ENCODE measurements around the gene NUDT9.
"Not testable (repeated sequence)": the region's sequence is repeated elsewhere in the genome, so short reads cannot be mapped to it uniquely, and the experiment has no call there.

The NUDT9 gene

DNA sequence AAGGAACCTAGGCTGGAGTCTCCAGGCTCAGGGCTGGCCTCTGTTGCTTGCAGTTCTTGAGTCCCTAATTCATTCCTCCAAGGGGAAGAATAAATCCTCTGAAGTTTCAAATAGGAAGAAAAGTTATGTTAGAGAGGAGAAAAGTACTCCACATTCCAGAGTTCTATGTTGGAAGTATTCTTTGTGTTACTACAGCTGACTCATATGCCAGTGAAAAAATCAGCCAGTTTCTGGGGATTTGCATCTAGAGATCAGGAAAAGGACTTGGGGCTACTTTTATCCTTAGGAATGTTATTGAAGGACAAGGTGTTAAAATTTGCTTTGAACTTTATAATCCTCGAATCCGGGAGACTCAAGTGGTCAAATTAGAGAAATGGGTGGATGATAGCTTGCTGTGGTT is 11.7 kb upstream of the NUDT9 start:
- H3K36me3 ChIP-seq (ENCODE audit: low read length): no peaks in the 10 kb centered on the region
- H3F3A ChIP-seq (ENCODE audit: insufficient read depth): no peaks in the 10 kb centered on the region
- H2AFZ ChIP-seq (ENCODE audit: low read depth, low read length, severe bottlenecking): no peak overlapping the region
- H3K27me3 ChIP-seq (ENCODE audit: low read length): no peaks in the 10 kb centered on the region
- H3K27ac ChIP-seq (ENCODE audit: low read depth, low read length): no peak overlapping the region
- H3K4me2 ChIP-seq (ENCODE audit: low read depth, low read length, poor library complexity, severe bottlenecking): no peak overlapping the region
- no peaks in the 10 kb centered on the region for H3K9me2 ChIP-seq (replicated peaks; ENCODE audit: insufficient read depth, low read length)
- H4K20me1 ChIP-seq (ENCODE audit: low read depth, low read length): no peaks in the 10 kb centered on the region
- TF ChIP-seq CTCF (IDR thresholded peaks at IDR 0.05; ENCODE audit: insufficient read depth, low read length, poor library complexity, severe bottlenecking) (no peak), EZH2phosphoT487 (conservative IDR thresholded peaks at IDR 0.05; ENCODE audit: low read length) (no peak)
- H3K79me2 ChIP-seq (ENCODE audit: insufficient read depth, low read length): no peaks in the 10 kb centered on the region
- H3K4me3 ChIP-seq (ENCODE audit: insufficient read depth, low read length, poor library complexity, severe bottlenecking): no peak overlapping the region
- no peaks in the 10 kb centered on the region for H3K9me3 ChIP-seq (ENCODE audit: insufficient read depth, low read length)
- no peak overlapping the region for H3K9ac ChIP-seq (ENCODE audit: low read length)

GRCh38 chr4:87414816-87415215 is 7.6 kb upstream of the NUDT9 start:
- H3K79me2 ChIP-seq (ENCODE audit: insufficient read depth, low read length): no peaks in the 10 kb centered on the region
- no peak overlapping the region for H3K9ac ChIP-seq (ENCODE audit: low read length)
- no peak overlapping the region for H3K27ac ChIP-seq (ENCODE audit: low read depth, low read length)
- no peak overlapping the region for H2AFZ ChIP-seq (ENCODE audit: low read depth, low read length, severe bottlenecking)
- TF ChIP-seq EZH2phosphoT487 (conservative IDR thresholded peaks at IDR 0.05; ENCODE audit: low read length) (no peak), CTCF (IDR thresholded peaks at IDR 0.05; ENCODE audit: insufficient read depth, low read length, poor library complexity, severe bottlenecking) (no peak)
- H3K9me3 ChIP-seq (ENCODE audit: insufficient read depth, low read length): no peaks in the 10 kb centered on the region
- H3F3A ChIP-seq (ENCODE audit: insufficient read depth): no peaks in the 10 kb centered on the region
- H3K27me3 ChIP-seq (ENCODE audit: low read length): no peaks in the 10 kb centered on the region
- H3K9me2 ChIP-seq (replicated peaks; ENCODE audit: insufficient read depth, low read length): no peaks in the 10 kb centered on the region
- no peaks in the 10 kb centered on the region for H4K20me1 ChIP-seq (ENCODE audit: low read depth, low read length)
- no peaks in the 10 kb centered on the region for H3K36me3 ChIP-seq (ENCODE audit: low read length)
- no peak overlapping the region for H3K4me3 ChIP-seq (ENCODE audit: insufficient read depth, low read length, poor library complexity, severe bottlenecking)
- no peak overlapping the region for H3K4me2 ChIP-seq (ENCODE audit: low read depth, low read length, poor library complexity, severe bottlenecking)

DNA sequence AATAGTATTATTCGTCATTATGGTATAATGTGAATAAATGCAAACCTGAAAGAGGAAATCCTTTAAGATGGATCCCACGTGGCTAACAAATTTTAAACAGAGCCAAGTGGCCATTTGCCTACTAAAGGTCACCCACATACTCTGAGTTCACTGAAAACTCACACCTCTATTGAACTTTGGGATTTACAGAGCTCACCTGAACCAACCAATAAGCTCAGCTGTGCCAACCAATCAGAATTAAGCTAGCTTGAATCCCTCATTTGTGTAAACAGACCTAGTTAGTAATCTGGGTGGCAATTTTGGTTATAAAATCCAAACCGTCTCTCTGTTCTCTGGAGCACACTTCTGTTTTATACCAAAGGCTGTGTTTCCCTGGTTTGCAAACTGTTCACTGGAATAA is 5.4 kb upstream of the NUDT9 start:
- H3K4me3 ChIP-seq (ENCODE audit: insufficient read depth, low read length, poor library complexity, severe bottlenecking): no peak overlapping the region
- H4K20me1 ChIP-seq (ENCODE audit: low read depth, low read length): no peaks in the 10 kb centered on the region
- no peak overlapping the region for H3K4me2 ChIP-seq (ENCODE audit: low read depth, low read length, poor library complexity, severe bottlenecking)
- no peak overlapping the region for H3K9ac ChIP-seq (ENCODE audit: low read length)
- H2AFZ ChIP-seq (ENCODE audit: low read depth, low read length, severe bottlenecking): no peak overlapping the region
- no peaks in the 10 kb centered on the region for H3K79me2 ChIP-seq (ENCODE audit: insufficient read depth, low read length)
- TF ChIP-seq CTCF (IDR thresholded peaks at IDR 0.05; ENCODE audit: insufficient read depth, low read length, poor library complexity, severe bottlenecking): no peak
- TF ChIP-seq EZH2phosphoT487 (conservative IDR thresholded peaks at IDR 0.05; ENCODE audit: low read length): no peak
- H3K27me3 ChIP-seq (ENCODE audit: low read length): no peaks in the 10 kb centered on the region
- H3K27ac ChIP-seq (ENCODE audit: low read depth, low read length): no peak overlapping the region
- no peaks in the 10 kb centered on the region for H3K9me2 ChIP-seq (replicated peaks; ENCODE audit: insufficient read depth, low read length)
- H3K36me3 ChIP-seq (ENCODE audit: low read length): no peaks in the 10 kb centered on the region
- no peaks in the 10 kb centered on the region for H3K9me3 ChIP-seq (ENCODE audit: insufficient read depth, low read length)
- no peaks in the 10 kb centered on the region for H3F3A ChIP-seq (ENCODE audit: insufficient read depth)

- H3K79me2 ChIP-seq (ENCODE audit: insufficient read depth, low read length); H3K36me3 ChIP-seq (ENCODE audit: low read length); H3K9me3 ChIP-seq (ENCODE audit: insufficient read depth, low read length); H2AFZ ChIP-seq (ENCODE audit: low read depth, low read length, severe bottlenecking); H3K27ac ChIP-seq (ENCODE audit: low read depth, low read length); H3K9ac ChIP-seq (ENCODE audit: low read length); H4K20me1 ChIP-seq (ENCODE audit: low read depth, low read length); H3K9me2 ChIP-seq (replicated peaks; ENCODE audit: insufficient read depth, low read length); H3K27me3 ChIP-seq (ENCODE audit: low read length); H3F3A ChIP-seq (ENCODE audit: insufficient read depth); H3K4me2 ChIP-seq (ENCODE audit: low read depth, low read length, poor library complexity, severe bottlenecking); H3K4me3 ChIP-seq (ENCODE audit: insufficient read depth, low read length, poor library complexity, severe bottlenecking): not testable (repeated sequence)
These were observed 4.0 kb upstream of the NUDT9 start for GRCh38 chr4:87418410-87418809.
